Measurements from ENCODE around the gene ZRANB1.

GRCh38 chr10:124985162-124985561 lies 43.2 kb downstream of the ZRANB1 start:
- no peak for TF ChIP-seq CTCF (conservative IDR thresholded peaks at IDR 0.05)
- TF ChIP-seq ZFX (IDR thresholded peaks at IDR 0.05): no peak

Data from C4-2B (cell line).